ENCODE measurements around the gene DEFB124.

Gene DEFB124

DNA sequence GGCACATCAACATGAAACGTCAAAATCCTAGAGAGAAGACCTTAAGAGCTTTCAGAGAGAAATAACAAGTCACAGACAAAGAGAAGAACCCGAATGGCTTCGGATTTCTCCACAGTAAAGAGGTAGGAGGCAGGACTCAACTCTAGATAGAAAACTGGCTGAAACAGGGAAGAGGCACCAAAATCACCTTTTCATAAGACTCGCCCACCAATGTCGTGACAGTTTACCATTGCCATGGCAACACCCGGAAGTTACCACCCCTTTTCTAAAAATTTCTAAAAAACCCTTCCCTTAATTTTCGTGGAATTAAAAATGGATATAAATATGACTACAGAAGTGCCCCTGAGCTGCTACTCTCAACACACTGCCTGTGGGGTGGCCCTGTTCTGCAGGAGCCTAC, 56.6 kb downstream of the DEFB124 start:
- no peak for DNase-seq

DNA sequence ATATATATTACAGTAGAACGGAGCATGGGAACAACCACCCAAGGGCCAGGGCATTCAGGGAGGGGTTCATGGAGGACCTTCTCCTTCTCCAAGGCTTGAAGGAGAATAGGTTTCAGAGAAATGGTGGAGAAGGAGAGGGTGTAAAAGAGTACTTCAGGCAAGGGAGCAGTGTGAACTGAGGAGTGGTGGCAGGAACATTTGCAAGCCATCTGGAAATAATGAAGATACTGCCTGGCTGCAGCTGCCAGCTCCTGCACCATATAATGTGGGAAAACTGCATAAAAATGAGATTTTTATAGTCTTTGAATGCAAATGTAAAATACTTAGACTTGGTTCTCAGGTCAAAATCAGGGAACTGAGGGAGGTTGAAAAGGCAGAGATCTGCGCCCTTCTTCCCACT, 59.3 kb downstream of the DEFB124 start:
- TF ChIP-seq POLR2A (IDR thresholded peaks at IDR 0.05; ENCODE audit: low read length) (no peak), GATA1 (IDR thresholded peaks at IDR 0.05; ENCODE audit: low read depth, low read length) (no peak)
- no peak for DNase-seq

More for the DNA sequence above, 56.6 kb downstream of the DEFB124 start:
- TF ChIP-seq GATA1 (IDR thresholded peaks at IDR 0.05; ENCODE audit: low read depth, low read length), result no peak
